Stimulated activated CD4-positive, alpha-beta T cell treated with anti-CD3 and anti-CD28 coated beads, TNF-alpha, amount 100 ng/mL, for 4 hours (primary cell): ENCODE results near the gene UBE2C.
A peak's percentile ranks its signal among the peaks of the same experiment; 100 is the strongest.
"Not testable (repeated sequence)": the region's sequence is repeated elsewhere in the genome, so short reads cannot be mapped to it uniquely, and the experiment has no call there.

Source experiments
- DNase-seq, 3 experiments: peaks; one replicate each; pipeline ENCODE4 v3.0.0-alpha.2; 2020; ENCODE audit warnings: low read depth in 3 of 3

The UBE2C gene

GRCh38 chr20:45797955-45798354, 14.5 kb upstream of the UBE2C start:
- DNase-seq = not testable (repeated sequence)

- peak in 2 of 3 experiments; percentile 39 to 40 for DNase-seq
Measured at GRCh38 chr20:45798935-45799642, 13.4 kb upstream of the UBE2C start.

DNA sequence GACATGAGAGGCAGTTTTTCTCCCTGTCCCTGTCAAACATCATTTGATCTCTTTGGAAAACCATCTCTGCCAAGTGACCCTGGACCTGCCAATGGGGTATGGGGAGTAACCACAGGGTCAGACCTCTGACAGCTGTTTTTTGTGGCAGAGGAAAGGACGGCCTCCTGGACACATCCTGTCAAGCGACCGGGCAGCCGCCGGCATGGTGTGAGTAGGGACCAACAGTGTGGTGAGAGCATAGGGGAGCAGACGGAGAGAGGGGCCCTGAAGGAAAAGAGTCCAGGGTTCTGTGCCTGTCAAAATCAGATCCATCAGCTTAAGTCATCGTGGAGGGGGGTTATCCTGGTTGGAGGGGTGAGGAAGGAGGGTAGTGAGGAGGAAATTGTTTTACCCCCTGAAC, 10.6 kb upstream of the UBE2C start:
- DNase-seq = no peak

DNA sequence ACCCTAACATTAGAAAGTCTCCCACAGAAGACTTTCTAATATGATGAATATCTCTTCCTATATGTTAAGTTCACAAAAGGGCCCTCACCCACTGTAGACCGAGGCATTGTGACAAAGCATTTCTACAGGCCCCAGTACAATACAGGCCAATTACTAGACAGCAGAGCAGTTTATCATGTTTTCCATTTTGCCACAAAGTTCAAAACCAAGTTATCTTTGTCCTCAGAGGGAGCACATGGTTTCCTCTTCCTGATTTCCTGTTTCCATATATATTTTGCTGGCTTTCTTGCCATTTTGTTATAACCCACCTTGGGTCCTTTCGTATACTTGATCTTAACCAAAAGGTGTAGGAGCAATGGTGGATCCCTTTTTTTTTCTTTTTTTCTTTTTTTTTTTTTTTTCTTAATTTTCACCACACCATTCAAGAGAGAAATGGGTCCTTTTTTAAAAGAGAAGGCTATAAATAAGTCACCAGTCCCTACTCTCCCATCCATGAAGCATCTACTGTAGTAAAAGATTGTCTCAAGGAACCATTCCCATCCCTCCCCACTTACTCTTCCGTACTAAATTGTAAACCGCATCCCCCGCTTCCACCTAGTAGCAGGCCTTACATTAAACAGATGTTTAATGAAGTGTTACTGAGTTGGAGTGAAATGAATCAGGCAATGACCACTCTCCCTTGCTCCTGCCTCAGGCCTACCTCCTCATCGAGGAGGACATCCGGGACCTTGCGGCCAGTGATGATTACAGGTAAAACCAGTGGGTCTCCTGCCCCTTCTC, 2.1 kb upstream of the UBE2C start:
- no peak for DNase-seq

DNA sequence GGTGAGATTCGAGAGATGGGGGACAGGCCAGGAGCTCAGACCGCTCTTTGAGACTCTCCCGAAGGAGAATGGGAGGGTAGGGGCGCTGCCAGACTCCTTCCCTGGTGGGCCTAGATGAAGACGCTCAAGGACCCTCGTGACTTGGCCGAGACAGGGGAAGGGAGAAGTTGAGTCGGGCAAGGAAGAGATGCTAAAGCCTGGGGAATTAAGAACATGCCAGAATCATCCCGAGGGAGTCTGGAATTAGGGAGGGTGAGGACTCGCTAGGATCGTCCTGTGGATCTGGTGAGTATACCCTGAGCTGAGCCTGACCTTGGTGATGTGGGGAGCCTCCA, 529 bp downstream of the UBE2C start:
- DNase-seq = no peak

- no peak for DNase-seq
Measured at GRCh38 chr20:45813489-45813888, 1.0 kb downstream of the UBE2C start.

GRCh38 chr20:45814314-45814713, 1.9 kb downstream of the UBE2C start:
- DNase-seq = no peak

DNA sequence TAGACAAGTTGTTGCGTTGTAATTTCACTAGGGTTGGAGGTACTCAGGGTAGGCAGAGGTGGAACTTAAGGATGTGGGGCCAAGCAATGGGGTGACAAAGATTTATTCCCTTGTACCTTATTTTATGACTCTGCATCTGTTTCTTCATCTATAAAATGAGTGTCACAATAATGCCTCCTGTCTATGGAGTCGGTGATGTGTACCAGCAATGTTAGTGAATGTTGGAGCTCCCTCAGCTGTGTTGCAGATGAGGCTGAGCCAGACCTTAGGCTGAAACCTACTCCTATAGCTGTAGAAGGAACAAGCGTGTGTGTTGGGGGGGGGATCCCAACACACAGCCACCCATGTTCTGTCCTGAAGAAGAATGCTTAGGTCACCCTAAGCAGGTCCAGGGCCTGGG, 4.5 kb downstream of the UBE2C start:
- no peak for DNase-seq

GRCh38 chr20:45817376-45818194, 5.1 kb downstream of the UBE2C start:
- DNase-seq = no peak

GRCh38 chr20:45818239-45818638, 5.8 kb downstream of the UBE2C start:
- DNase-seq = no peak

- DNase-seq = no peak
Measured at GRCh38 chr20:45819466-45819865, 7.0 kb downstream of the UBE2C start.

GRCh38 chr20:45821947-45822346, 9.5 kb downstream of the UBE2C start:
- DNase-seq = no peak

GRCh38 chr20:45822857-45823256, 10.4 kb downstream of the UBE2C start:
- no peak for DNase-seq

GRCh38 chr20:45823949-45824835, 11.7 kb downstream of the UBE2C start:
- peak in 2 of 3 experiments; percentile 29 to 32 for DNase-seq

DNA sequence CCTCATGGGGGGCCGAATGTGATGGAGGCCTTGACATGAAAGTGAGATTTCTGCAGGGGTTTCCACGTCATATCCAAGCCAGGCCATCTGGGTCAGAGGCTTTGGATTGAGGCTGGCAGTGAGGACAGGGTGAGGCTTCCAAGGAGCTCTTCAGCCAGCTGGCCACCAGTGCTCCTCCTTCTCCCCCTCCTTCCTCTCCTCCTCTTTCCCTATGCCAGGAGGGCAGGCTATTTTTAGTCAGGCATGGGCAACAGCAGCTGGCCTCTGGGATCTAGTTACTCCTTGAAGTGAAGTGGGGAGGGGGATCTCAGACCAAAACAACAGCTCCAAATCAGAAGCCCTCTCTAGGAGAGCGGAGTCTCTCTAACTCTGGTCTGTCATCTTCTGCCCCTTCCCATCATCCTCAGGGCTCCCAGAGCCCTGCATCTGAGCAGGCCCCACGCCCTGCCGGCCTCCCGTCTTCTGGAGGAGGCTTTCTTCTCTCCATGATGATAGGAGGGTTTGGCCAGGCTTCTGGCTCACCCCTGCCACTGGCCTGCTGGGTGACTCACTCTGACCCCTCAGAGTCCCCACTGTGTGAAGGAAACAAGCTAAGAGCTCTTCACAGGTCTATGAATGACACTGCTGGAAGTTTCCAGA, 14.1 kb downstream of the UBE2C start:
- DNase-seq = no peak

- no peak for DNase-seq
Measured at GRCh38 chr20:45827030-45827652, 14.7 kb downstream of the UBE2C start, which contains the start of gene TNNC2. TNNC2 (minus strand) TSS chr20:45827312; CDS start chr20:45827248, 64 bp downstream.

DNA sequence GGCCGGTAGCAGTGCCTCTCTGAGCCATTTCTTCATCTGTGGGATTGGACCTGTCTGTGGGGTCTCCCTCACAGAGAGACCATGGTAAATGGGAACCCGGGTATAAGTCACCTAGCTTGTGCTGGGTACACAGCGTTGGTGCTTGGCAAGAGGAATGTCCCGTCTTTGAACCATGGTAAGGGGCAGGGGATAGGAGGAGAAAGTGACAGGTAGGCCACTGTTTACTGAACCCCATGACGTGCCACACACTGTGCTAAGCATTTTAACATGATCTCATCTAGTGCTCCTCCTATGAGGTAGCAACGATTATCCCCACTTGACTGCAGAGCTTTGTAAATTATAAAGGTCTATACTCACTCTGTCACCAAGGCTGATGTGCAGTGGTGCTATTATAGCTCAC, 15.3 kb downstream of the UBE2C start:
- no peak for DNase-seq

- DNase-seq = no peak
Measured at GRCh38 chr20:45828589-45828988, 16.1 kb downstream of the UBE2C start.

DNA sequence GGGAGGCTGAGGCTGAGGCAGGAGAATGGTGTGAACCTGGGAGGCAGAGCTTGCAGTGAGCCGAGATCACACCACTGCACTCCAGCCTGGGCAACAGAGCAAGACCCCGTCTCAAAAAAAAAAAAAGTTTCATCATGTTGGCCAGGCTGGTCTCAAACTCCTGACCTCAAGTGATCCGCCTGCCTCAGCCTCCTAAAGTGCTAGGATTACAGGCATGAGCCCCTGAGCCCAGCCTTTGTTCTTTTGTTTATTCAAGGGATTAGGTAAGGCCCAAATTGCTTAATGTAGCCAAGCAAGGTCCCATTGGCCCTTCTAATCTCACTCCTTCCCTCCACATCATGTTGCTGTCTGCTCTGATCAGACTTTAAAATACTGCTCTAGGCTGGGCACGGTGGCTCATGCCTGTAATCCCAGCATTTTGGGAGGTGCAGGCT, 17.2 kb downstream of the UBE2C start:
- DNase-seq = not testable (repeated sequence)

- DNase-seq = no peak
Measured at GRCh38 chr20:45832619-45833018, 20.2 kb downstream of the UBE2C start.
